ENCODE measurements around the gene HCFC1. TPM values are rescaled to one million over a fixed set of nuclear protein-coding genes. Genes with fewer than 3 reads are reported as not detected.

HCFC1 gene
- total RNA-seq, 1 experiment from 2014 or later, result 95.6 TPM

DNA sequence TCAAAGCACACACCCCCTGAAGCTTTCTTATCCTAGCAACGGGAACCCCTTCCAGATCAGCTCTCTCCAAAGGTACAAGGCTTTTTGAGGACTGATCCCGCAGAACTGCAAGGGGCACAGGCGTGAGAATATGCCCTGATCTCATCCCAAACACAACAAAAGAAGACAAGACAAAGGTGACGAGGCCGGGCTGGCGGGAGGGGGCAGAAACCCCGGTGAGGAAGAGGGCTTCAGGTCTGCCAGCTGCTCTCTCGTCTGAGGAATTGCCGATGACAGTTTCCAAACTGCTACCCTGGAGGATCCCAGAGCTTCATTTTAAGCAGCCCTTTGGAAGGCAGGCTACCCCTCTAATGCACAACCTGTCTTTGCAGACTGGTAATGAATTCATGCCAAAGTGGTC, 3.4 kb downstream of the HCFC1 start:
- Histone ChIP-seq H3K4me1 (no peaks in the 10 kb centered on the region), H3K4me3 (ENCODE audit: low read depth, low read length) (no peak overlapping the region), H3K36me3 (ENCODE audit: control insufficient read depth, insufficient read depth, low read length) (peaks cover 3% of the 10 kb centered on the region), H3K27me3 (replicated peaks; ENCODE audit: control insufficient read depth, insufficient read depth, low read length) (no peaks in the 10 kb centered on the region), H3K9me3 (no peaks in the 10 kb centered on the region)
- Mint-ChIP-seq H3K36me3 (ENCODE audit: insufficient read depth, unreplicated experiment) (peaks cover 35% of the 10 kb centered on the region), H3K27ac (ENCODE audit: unreplicated experiment) (no peak overlapping the region), H3K4me1 (ENCODE audit: low read depth, unreplicated experiment) (no peaks in the 10 kb centered on the region), H3K27me3 (ENCODE audit: insufficient read depth, unreplicated experiment) (no peaks in the 10 kb centered on the region), H3K4me3 (ENCODE audit: unreplicated experiment) (no peak overlapping the region), H3K9me3 (ENCODE audit: unreplicated experiment) (no peaks in the 10 kb centered on the region)
- ChIA-PET POLR2A (no interaction called here), CTCF (interaction anchor here (1.3 kb wide), 1 partner anchor 21 kb away, joined by 4 read pairs; no protein-coding TSS in a partner anchor)
- no TSS peak for BruUV-seq (replicated peaks)
- TF ChIP-seq, protein P1, sequence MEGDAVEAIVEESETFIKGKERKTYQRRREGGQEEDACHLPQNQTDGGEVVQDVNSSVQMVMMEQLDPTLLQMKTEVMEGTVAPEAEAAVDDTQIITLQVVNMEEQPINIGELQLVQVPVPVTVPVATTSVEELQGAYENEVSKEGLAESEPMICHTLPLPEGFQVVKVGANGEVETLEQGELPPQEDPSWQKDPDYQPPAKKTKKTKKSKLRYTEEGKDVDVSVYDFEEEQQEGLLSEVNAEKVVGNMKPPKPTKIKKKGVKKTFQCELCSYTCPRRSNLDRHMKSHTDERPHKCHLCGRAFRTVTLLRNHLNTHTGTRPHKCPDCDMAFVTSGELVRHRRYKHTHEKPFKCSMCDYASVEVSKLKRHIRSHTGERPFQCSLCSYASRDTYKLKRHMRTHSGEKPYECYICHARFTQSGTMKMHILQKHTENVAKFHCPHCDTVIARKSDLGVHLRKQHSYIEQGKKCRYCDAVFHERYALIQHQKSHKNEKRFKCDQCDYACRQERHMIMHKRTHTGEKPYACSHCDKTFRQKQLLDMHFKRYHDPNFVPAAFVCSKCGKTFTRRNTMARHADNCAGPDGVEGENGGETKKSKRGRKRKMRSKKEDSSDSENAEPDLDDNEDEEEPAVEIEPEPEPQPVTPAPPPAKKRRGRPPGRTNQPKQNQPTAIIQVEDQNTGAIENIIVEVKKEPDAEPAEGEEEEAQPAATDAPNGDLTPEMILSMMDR (IDR thresholded peaks at IDR 0.05; ENCODE audit: insufficient read depth in 1 of 2, low read depth in 1 of 2, low read length in 1 of 2, severe bottlenecking in 1 of 2, unreplicated experiment in 1 of 2), result no peak
- intact Hi-C loops (cut with micrococcal nuclease; ENCODE audit: unreplicated experiment), result no loop called here
- no peak for DNase-seq

DNA sequence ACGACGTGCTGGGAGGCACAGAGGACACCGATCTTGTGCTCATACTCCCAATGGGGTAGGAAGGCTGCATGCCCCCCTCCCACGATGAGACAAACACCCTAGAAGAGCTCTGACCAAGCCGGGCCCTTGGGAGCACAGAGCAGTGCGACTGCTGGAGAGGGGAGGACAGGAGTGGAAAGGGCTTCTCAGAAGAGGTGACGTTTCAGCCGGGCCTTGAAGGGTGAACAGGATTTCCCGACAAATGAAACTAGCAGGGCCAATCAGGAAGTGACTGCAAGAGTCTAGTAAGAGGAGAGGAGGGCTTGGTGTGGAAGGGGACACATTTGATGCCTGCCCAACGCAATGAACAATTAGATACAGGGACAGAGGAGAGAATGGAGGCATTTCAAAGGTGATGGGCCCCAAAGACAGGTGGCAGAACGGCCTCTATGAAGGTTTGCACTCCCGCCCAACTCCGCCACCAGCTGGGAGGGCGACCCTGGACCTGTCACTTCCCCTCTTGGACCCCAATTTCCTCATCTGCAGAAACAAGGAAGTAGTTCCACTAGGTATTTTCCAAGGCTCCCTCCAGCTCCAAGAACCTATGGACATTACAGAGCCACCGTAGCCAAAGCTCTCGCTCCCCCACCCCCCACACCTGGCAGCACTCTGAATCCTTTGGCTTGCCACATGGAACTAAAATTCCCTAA, 3.9 kb downstream of the HCFC1 start:
- no peaks in the 10 kb centered on the region for H3K9me3 ChIP-seq
- Mint-ChIP-seq H3K27ac (ENCODE audit: unreplicated experiment) (no peak overlapping the region), H3K4me3 (ENCODE audit: unreplicated experiment) (no peak overlapping the region), H3K27me3 (ENCODE audit: insufficient read depth, unreplicated experiment) (no peaks in the 10 kb centered on the region), H3K9me3 (ENCODE audit: unreplicated experiment) (no peaks in the 10 kb centered on the region), H3K4me1 (ENCODE audit: low read depth, unreplicated experiment) (no peaks in the 10 kb centered on the region), H3K36me3 (ENCODE audit: insufficient read depth, unreplicated experiment) (peaks cover 35% of the 10 kb centered on the region)
- DNase-seq, result no peak
- CTCF ChIA-PET, result interaction anchor here (1.3 kb wide), 2 partner anchors 18 to 21 kb away, joined by 3 to 4 read pairs; no protein-coding TSS in a partner anchor
- TF ChIP-seq, protein P1 (IDR thresholded peaks at IDR 0.05; ENCODE audit: insufficient read depth in 1 of 2, low read depth in 1 of 2, low read length in 1 of 2, severe bottlenecking in 1 of 2, unreplicated experiment in 1 of 2), result no peak
- H3K36me3 ChIP-seq (ENCODE audit: control insufficient read depth, insufficient read depth, low read length), result peaks cover 3% of the 10 kb centered on the region
- H3K4me1 ChIP-seq, result no peaks in the 10 kb centered on the region
- H3K27me3 ChIP-seq (replicated peaks; ENCODE audit: control insufficient read depth, insufficient read depth, low read length), result no peaks in the 10 kb centered on the region
- TSS peak; percentile 1 for BruUV-seq (replicated peaks)
- intact Hi-C loops (cut with micrococcal nuclease; ENCODE audit: unreplicated experiment), result no loop called here
- no peak overlapping the region for H3K4me3 ChIP-seq (ENCODE audit: low read depth, low read length)
- POLR2A ChIA-PET, result no interaction called here

DNA sequence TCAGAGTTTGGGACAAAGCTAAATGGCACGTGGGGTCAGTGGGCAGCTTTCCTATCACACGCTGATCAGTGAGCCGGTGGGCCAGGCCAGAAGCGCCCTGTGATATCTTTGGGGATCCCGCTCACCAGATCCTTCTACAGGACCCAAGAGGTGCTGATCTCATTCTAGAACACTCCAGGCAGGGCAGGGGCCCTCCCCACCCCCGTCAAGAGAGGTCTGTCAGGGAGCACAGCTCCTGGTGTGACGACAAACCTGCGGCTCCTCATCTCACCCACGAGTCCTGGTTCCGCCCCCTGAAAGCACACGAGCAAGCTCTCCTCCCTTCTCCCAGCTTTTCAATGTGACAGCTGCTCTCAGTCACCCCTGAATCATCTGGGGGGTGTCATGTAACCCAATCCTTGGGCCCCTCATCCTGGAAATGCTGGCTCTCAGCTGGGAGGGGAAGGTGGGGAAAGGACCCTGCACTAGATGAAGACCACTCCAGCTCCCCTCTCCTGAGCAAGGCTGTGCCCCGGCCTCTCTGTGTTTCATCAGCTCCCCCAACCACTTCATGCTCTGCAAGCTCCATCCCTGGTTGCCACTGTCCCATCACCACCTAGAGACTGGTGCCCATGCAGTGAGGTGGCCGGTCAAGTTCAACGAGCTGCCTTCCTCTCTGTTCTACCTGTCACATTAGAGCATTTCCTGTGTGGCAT, 4.6 kb downstream of the HCFC1 start:
- BruUV-seq (replicated peaks), result no TSS peak
- ChIA-PET POLR2A (no interaction called here), CTCF (interaction anchor here (1.3 kb wide), 2 partner anchors 18 to 20 kb away, joined by 3 to 4 read pairs; no protein-coding TSS in a partner anchor)
- no peaks in the 10 kb centered on the region for H3K9me3 Mint-ChIP-seq (ENCODE audit: unreplicated experiment)
- H3K4me1 Mint-ChIP-seq (ENCODE audit: low read depth, unreplicated experiment), result no peaks in the 10 kb centered on the region
- no peaks in the 10 kb centered on the region for H3K4me1 ChIP-seq
- no peaks in the 10 kb centered on the region for H3K27me3 ChIP-seq (replicated peaks; ENCODE audit: control insufficient read depth, insufficient read depth, low read length)
- DNase-seq, result no peak
- H3K36me3 ChIP-seq (ENCODE audit: control insufficient read depth, insufficient read depth, low read length), result peaks cover 3% of the 10 kb centered on the region
- no peaks in the 10 kb centered on the region for H3K27me3 Mint-ChIP-seq (ENCODE audit: insufficient read depth, unreplicated experiment)
- intact Hi-C loops (cut with micrococcal nuclease; ENCODE audit: unreplicated experiment), result no loop called here
- no peak overlapping the region for H3K4me3 ChIP-seq (ENCODE audit: low read depth, low read length)
- TF ChIP-seq, protein P1 (IDR thresholded peaks at IDR 0.05; ENCODE audit: insufficient read depth in 1 of 2, low read depth in 1 of 2, low read length in 1 of 2, severe bottlenecking in 1 of 2, unreplicated experiment in 1 of 2), result no peak
- peaks cover 35% of the 10 kb centered on the region for H3K36me3 Mint-ChIP-seq (ENCODE audit: insufficient read depth, unreplicated experiment)
- H3K27ac Mint-ChIP-seq (ENCODE audit: unreplicated experiment), result no peak overlapping the region
- no peaks in the 10 kb centered on the region for H3K9me3 ChIP-seq
- H3K4me3 Mint-ChIP-seq (ENCODE audit: unreplicated experiment), result no peak overlapping the region
